Measurements from ENCODE around the gene ADORA1. TPM values are rescaled to one million over a fixed set of nuclear protein-coding genes. Genes with fewer than 3 reads are reported as not detected.

The ADORA1 gene
- 1 to 10 TPM in 1 of 2 donors, under 1 TPM in 1; 0.33 to 1.1 TPM for total RNA-seq
- polyA plus RNA-seq: under 1 TPM; 0.37 to 0.38 TPM

- Histone ChIP-seq H3K4me1 (ENCODE audit: control insufficient read depth in 4 of 4, insufficient read depth in 4 of 4, low read length in 3 of 4) (peaks cover 5 to 28% (median 9%) of the 10 kb centered on the region in 4 donors), H3K9me3 (ENCODE audit: control insufficient read depth in 4 of 4, low read length in 3 of 4) (no peaks in the 10 kb centered on the region), H3K36me3 (ENCODE audit: control insufficient read depth in 4 of 4, insufficient read depth in 3 of 4, low read depth in 1 of 4, low read length in 3 of 4) (no peaks in the 10 kb centered on the region), H3K27ac (ENCODE audit: low read depth in 1 of 2, low read length in 2 of 2) (no peak within 1 kb of the TSS), H3K9ac (ENCODE audit: low read depth in 1 of 2, low read length in 2 of 2) (no peak within 1 kb of the TSS), H3K27me3 (ENCODE audit: control insufficient read depth in 4 of 4, insufficient read depth in 4 of 4, low read length in 3 of 4) (no peaks in the 10 kb centered on the region), H3K4me3 (ENCODE audit: low read depth in 1 of 3, low read length in 3 of 3) (peak within 1 kb of the TSS in 1 of 3 donors; percentile 8)
- WGBS: 2% methylated on average over 51 of the region's 51 CpGs
- TF ChIP-seq HNF4A (conservative IDR thresholded peaks at IDR 0.05) (peak in 1 of 2 donors; percentile 13), TAF1 (conservative IDR thresholded peaks at IDR 0.05) (no peak)
- peak; percentile 34 for DNase-seq (ENCODE audit: low spot score)
These were observed at the start of gene ADORA1 for GRCh38 chr1:203127666-203128430. ADORA1 (plus strand) TSS chr1:203127726; CDS start chr1:203128842, 1,116 bp downstream.

- no peaks in the 10 kb centered on the region for H3K9me3 ChIP-seq (ENCODE audit: control insufficient read depth in 4 of 4, low read length in 3 of 4)
- 94% methylated on average over 2 of the region's 2 CpGs for WGBS
- H3K27me3 ChIP-seq (ENCODE audit: control insufficient read depth in 4 of 4, insufficient read depth in 4 of 4, low read length in 3 of 4): peaks cover 0 to 6% (median 0%) of the 10 kb centered on the region in 4 donors
- H3K4me3 ChIP-seq (ENCODE audit: low read depth in 1 of 3, low read length in 3 of 3): no peak overlapping the region
- peaks cover 0 to 8% (median 2%) of the 10 kb centered on the region in 4 donors for H3K4me1 ChIP-seq (ENCODE audit: control insufficient read depth in 4 of 4, insufficient read depth in 4 of 4, low read length in 3 of 4)
- H3K9ac ChIP-seq (ENCODE audit: low read depth in 1 of 2, low read length in 2 of 2): no peak overlapping the region
- DNase-seq (ENCODE audit: low spot score): no peak
- TF ChIP-seq FOXA1 (IDR thresholded peaks at IDR 0.05): no peak
- no peak for TF ChIP-seq TAF1 (conservative IDR thresholded peaks at IDR 0.05)
- no peak for TF ChIP-seq NR2F2 (IDR thresholded peaks at IDR 0.05)
- no peak for TF ChIP-seq REST (IDR thresholded peaks at IDR 0.05)
- TF ChIP-seq RAD21 (IDR thresholded peaks at IDR 0.05): no peak
- no peak for TF ChIP-seq RXRA (IDR thresholded peaks at IDR 0.05)
- H3K27ac ChIP-seq (ENCODE audit: low read depth in 1 of 2, low read length in 2 of 2): no peak overlapping the region
- H3K36me3 ChIP-seq (ENCODE audit: control insufficient read depth in 4 of 4, insufficient read depth in 3 of 4, low read depth in 1 of 4, low read length in 3 of 4): no peaks in the 10 kb centered on the region
These were observed 49.6 kb upstream of the ADORA1 start for GRCh38 chr1:203077956-203078355.

GRCh38 chr1:203078478-203078877 is 49.0 kb upstream of the ADORA1 start:
- no peak for DNase-seq (ENCODE audit: low spot score)
- Histone ChIP-seq H3K36me3 (ENCODE audit: control insufficient read depth in 4 of 4, insufficient read depth in 3 of 4, low read depth in 1 of 4, low read length in 3 of 4) (no peaks in the 10 kb centered on the region), H3K9ac (ENCODE audit: low read depth in 1 of 2, low read length in 2 of 2) (no peak overlapping the region), H3K4me3 (ENCODE audit: low read depth in 1 of 3, low read length in 3 of 3) (no peak overlapping the region), H3K27me3 (ENCODE audit: control insufficient read depth in 4 of 4, insufficient read depth in 4 of 4, low read length in 3 of 4) (peaks cover 0 to 6% (median 0%) of the 10 kb centered on the region in 4 donors), H3K9me3 (ENCODE audit: control insufficient read depth in 4 of 4, low read length in 3 of 4) (no peaks in the 10 kb centered on the region), H3K4me1 (ENCODE audit: control insufficient read depth in 4 of 4, insufficient read depth in 4 of 4, low read length in 3 of 4) (peaks cover 0 to 8% (median 2%) of the 10 kb centered on the region in 4 donors), H3K27ac (ENCODE audit: low read depth in 1 of 2, low read length in 2 of 2) (no peak overlapping the region)
- WGBS: 73% methylated on average over 3 of the region's 3 CpGs
- TF ChIP-seq FOXA1 (IDR thresholded peaks at IDR 0.05) (no peak), FOXA2 (IDR thresholded peaks at IDR 0.05) (no peak), YY1 (IDR thresholded peaks at IDR 0.05) (no peak), EGR1 (IDR thresholded peaks at IDR 0.05; ENCODE audit: low read depth in 2 of 2) (no peak), ATF3 (IDR thresholded peaks at IDR 0.05) (no peak), JUND (IDR thresholded peaks at IDR 0.05) (no peak), HNF4A (conservative IDR thresholded peaks at IDR 0.05) (no peak), RAD21 (IDR thresholded peaks at IDR 0.05) (no peak), RXRA (IDR thresholded peaks at IDR 0.05) (no peak), ZBTB33 (IDR thresholded peaks at IDR 0.05) (no peak), TAF1 (conservative IDR thresholded peaks at IDR 0.05) (no peak), MAX (IDR thresholded peaks at IDR 0.05) (no peak), SP1 (IDR thresholded peaks at IDR 0.05) (no peak), REST (IDR thresholded peaks at IDR 0.05) (no peak)
